IMR-90 (cell line): ENCODE measurements around the gene CATSPERE. TPM values are rescaled to one million over a fixed set of nuclear protein-coding genes. Genes with fewer than 3 reads are reported as not detected.
A peak's percentile ranks its signal among the peaks of the same experiment; 100 is the strongest.

ENCODE experiments used
- ATAC-seq: fragments of 200-7000 bp; cut with Tn5 transposase; 2 replicates; pipeline ENCODE4 v1.9.1; 2020; ENCODE audit warnings: low read depth, mild to moderate bottlenecking, moderate library complexity
- BruUV-seq: library from RNA; stranded (reverse); fragments of 400-500 nt; replicated peaks from 2 replicates; lab custom pipeline; 2021; lab: Mats Ljungman, UMichigan
- CTCF ChIA-PET: fragments of 300-600 bp; formaldehyde crosslinking; extraction: SDS; loops from one replicate; lab custom pipeline; 2021; ENCODE audit warnings: antibody characterized with exemption; lab: Yijun Ruan, JAX
- POLR2A ChIA-PET: fragments of 300-600 bp; sonication (Branson Sonifier 250); formaldehyde crosslinking; loops from one replicate; lab custom pipeline; 2022; ENCODE audit warnings: antibody characterized with exemption; ENCODE audit not compliant: unreplicated experiment; lab: Charles Lee
- DNase-seq: peaks from one replicate; pipeline ENCODE4 v3.0.0; 2013
- H2AFZ ChIP-seq: replicated peaks from 2 replicates; pipeline ENCODE3; 2013; ENCODE audit warnings: low read length, mild to moderate bottlenecking; ENCODE audit not compliant: poor library complexity
- H2AK5ac ChIP-seq: 2 replicates; pipeline ENCODE4 v1.6.1; 2013; ENCODE audit warnings: low read depth, low read length, inconsistent platforms
- H2AK9ac ChIP-seq: replicated peaks from 2 replicates; pipeline ENCODE3; 2013; ENCODE audit warnings: mild to moderate bottlenecking, low read depth, low read length, moderate library complexity; ENCODE audit not compliant: poor library complexity
- H2BK120ac ChIP-seq: 2 replicates; pipeline ENCODE4 v1.6.1; 2013; ENCODE audit warnings: low read depth, low read length, inconsistent platforms
- H2BK15ac ChIP-seq: 3 replicates; pipeline ENCODE4 v1.6.1; 2013; ENCODE audit warnings: low read depth, low read length, inconsistent platforms
- H2BK20ac ChIP-seq: 2 replicates; pipeline ENCODE4 v1.6.1; 2013; ENCODE audit warnings: low read depth, mild to moderate bottlenecking, inconsistent platforms, low read length, moderate library complexity
- H2BK5ac ChIP-seq: 2 replicates; pipeline ENCODE4 v1.6.1; 2013; ENCODE audit warnings: mild to moderate bottlenecking, low read depth, low read length, inconsistent platforms; ENCODE audit not compliant: poor library complexity, severe bottlenecking
- H3K14ac ChIP-seq: replicated peaks from 2 replicates; pipeline ENCODE4 v1.6.1; 2013; ENCODE audit warnings: low read depth, low read length, inconsistent platforms
- H3K18ac ChIP-seq: 2 replicates; pipeline ENCODE4 v1.6.1; 2013; ENCODE audit warnings: low read depth, low read length, control low read depth
- H3K23ac ChIP-seq: 2 replicates; pipeline ENCODE4 v1.6.1; 2013; ENCODE audit warnings: low read depth, low read length, inconsistent platforms
- H3K27ac ChIP-seq: 2 replicates; pipeline ENCODE4 v1.5.1; 2013; ENCODE audit warnings: mild to moderate bottlenecking, control low read depth, low read length; ENCODE audit not compliant: insufficient read depth
- H3K27me3 ChIP-seq: 2 replicates; pipeline ENCODE4 v1.6.1; 2013; ENCODE audit warnings: low read length; ENCODE audit not compliant: control insufficient read depth, insufficient read depth
- H3K36me3 ChIP-seq: 2 replicates; pipeline ENCODE4 v1.6.1; 2013; ENCODE audit warnings: low read length, mixed read lengths; ENCODE audit not compliant: control insufficient read depth, insufficient read depth
- H3K4ac ChIP-seq: 2 replicates; pipeline ENCODE4 v1.6.1; 2013; ENCODE audit warnings: low read depth, low read length, inconsistent platforms
- H3K4me1 ChIP-seq: 2 replicates; pipeline ENCODE4 v1.6.1; 2013; ENCODE audit warnings: low read length, mixed read lengths; ENCODE audit not compliant: control insufficient read depth, insufficient read depth
- H3K4me2 ChIP-seq: 2 replicates; pipeline ENCODE4 v1.6.1; 2013; ENCODE audit warnings: low read depth, mild to moderate bottlenecking, control low read depth, low read length, moderate library complexity
- H3K4me3 ChIP-seq: 2 replicates; pipeline ENCODE4 v1.5.1; 2013; ENCODE audit warnings: low read depth, mild to moderate bottlenecking, control low read depth, low read length, moderate library complexity; ENCODE audit not compliant: insufficient read depth
- H3K56ac ChIP-seq: 2 replicates; pipeline ENCODE4 v1.6.1; 2013; ENCODE audit warnings: low read length, inconsistent platforms; ENCODE audit not compliant: insufficient read depth; ENCODE audit errors: extremely low read depth
- H3K79me1 ChIP-seq, 2 experiments: 2 replicates each; pipeline ENCODE4 v1.6.1; 2013; ENCODE audit warnings: low read length in 2 of 2, inconsistent platforms in 1 of 2, low read depth in 1 of 2
- H3K9ac ChIP-seq: 2 replicates; pipeline ENCODE4 v1.6.1; 2013; ENCODE audit warnings: low read depth, low read length, control low read depth
- H3K9me1 ChIP-seq: 2 replicates; pipeline ENCODE4 v1.6.1; 2013; ENCODE audit warnings: low read length, inconsistent platforms; ENCODE audit not compliant: insufficient read depth
- H3K9me3 ChIP-seq: 2 replicates; pipeline ENCODE4 v1.6.1; 2013; ENCODE audit warnings: low read length; ENCODE audit not compliant: control insufficient read depth, insufficient read depth
- H4K20me1 ChIP-seq: 2 replicates; pipeline ENCODE4 v1.6.1; 2013; ENCODE audit warnings: low read length, inconsistent platforms; ENCODE audit not compliant: insufficient read depth
- H4K5ac ChIP-seq: 2 replicates; pipeline ENCODE4 v1.6.1; 2013; ENCODE audit warnings: mild to moderate bottlenecking, low read depth, low read length, control low read depth
- H4K8ac ChIP-seq, 2 experiments: 2 replicates each; pipeline ENCODE4 v1.6.1; 2013; ENCODE audit warnings: low read depth in 2 of 2, low read length in 2 of 2, control low read depth in 1 of 2, inconsistent platforms in 1 of 2
- H4K91ac ChIP-seq: 2 replicates; pipeline ENCODE4 v1.6.1; 2013; ENCODE audit warnings: low read depth, low read length, inconsistent platforms; ENCODE audit not compliant: insufficient read depth
- CEBPB ChIP-seq: IDR thresholded peaks from 2 replicates; pipeline ENCODE4 v1.6.1; 2012; ENCODE audit warnings: low read depth, low read length, improper control_type of control experiment
- CHD1 ChIP-seq: IDR thresholded peaks from 2 replicates; pipeline ENCODE4 v1.6.1; 2012; ENCODE audit warnings: low read depth, low read length, improper control_type of control experiment
- RAD21 ChIP-seq: IDR thresholded peaks from 2 replicates; pipeline ENCODE4 v1.6.1; 2012; ENCODE audit warnings: low read length, improper control_type of control experiment
- WGBS, 2 experiments: methylation state at CpG; one replicate each; pipeline versions ENCODE4 v1.1.5 to v1.1.7; 2013; ENCODE audit warnings: missing lambda C conversion rate in 2 of 2; ENCODE audit not compliant: insufficient read length in 1 of 2; ENCODE audit errors: extremely low coverage in 2 of 2; 5-methylcytosine and 5-hydroxymethylcytosine counted together
- dilution Hi-C: fragments of 300-500 bp; cut with HindIII; formaldehyde crosslinking; loops from one replicate; pipeline ENCODE4 v1.14.3; 2018; ENCODE audit warnings: low sequenced_read_pairs; ENCODE audit not compliant: unreplicated experiment
- in situ Hi-C: fragments of 300-500 bp; cut with MboI; formaldehyde crosslinking; loops from 3 replicates; pipeline ENCODE4 v1.14.3; 2019; ENCODE audit warnings: low sequenced_read_pairs, inconsistent platforms, mixed read lengths
- intact Hi-C: fragments of 100-400 bp; cut with micrococcal nuclease; formaldehyde crosslinking; loops from 2 replicates; pipeline ENCODE4 v1.10.0; 2022
- polyA plus RNA-seq, 3 experiments: library from polyadenylated mRNA; depleted of rRNA; stranded (reverse); fragments of >200 nt; gene quantifications; 2 replicates each; pipeline ENCODE4 v1.2.3, GENCODE V29; 2012; ENCODE audit warnings: low replicate concordance in 1 of 3
- total RNA-seq: library from RNA; depleted of rRNA; stranded (reverse); fragments of >200 nt; gene quantifications from 2 replicates; pipeline ENCODE4 v1.2.3, GENCODE V29; 2012

The CATSPERE gene
- total and polyA plus RNA-seq, 2 of the 4 experiments (the other 2 are of a cell fraction): 0.07 to 0.18 TPM

DNA sequence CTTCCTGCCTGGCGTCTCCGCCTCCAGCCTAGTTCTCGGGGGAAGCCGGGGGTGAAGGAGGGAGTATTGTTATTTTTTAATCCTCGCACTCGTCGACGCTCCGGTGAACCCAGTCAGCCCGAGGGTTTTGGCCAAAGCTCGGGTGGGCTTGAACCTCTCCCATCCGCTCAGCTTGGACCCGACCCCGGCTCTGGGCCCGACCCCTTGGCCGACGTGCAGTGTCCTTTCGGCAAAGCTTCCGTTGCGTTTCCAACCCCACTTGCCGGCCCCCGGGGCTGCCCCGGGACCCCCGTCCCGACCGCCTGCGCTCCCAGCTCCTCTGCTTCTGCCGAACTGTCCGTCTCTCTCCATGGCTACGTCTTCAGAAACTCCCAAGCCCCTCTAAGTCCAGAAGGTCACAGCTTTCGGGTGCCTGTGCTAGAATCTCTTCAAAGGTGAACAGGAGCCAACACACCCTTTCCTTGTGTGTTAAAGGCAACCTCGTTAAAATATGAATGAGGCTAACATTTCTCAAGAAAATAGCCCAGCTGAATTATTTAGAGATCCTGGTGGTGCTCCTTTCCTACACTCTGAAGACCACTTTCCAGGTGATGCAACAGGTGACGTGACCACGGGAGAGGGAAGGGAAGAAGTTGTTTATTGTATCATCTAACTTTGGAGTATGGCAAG is 192.5 kb downstream of the CATSPERE start:
- Histone ChIP-seq H3K27me3 (no peaks in the 10 kb centered on the region), H3K36me3 (peaks cover 7% of the 10 kb centered on the region), H2AK9ac (peak overlapping the region; percentile 59), H3K4me2 (peak overlapping the region; percentile 97), H3K4me3 (peak overlapping the region; percentile 86), H3K27ac (peak overlapping the region; percentile 88), H3K9me1 (peaks cover 14% of the 10 kb centered on the region; the same call in 1 of the 2 replicates), H3K18ac (peak overlapping the region; percentile 46; the same call in 1 of the 2 replicates), H4K91ac (peak overlapping the region; percentile 47; the same call in 1 of the 2 replicates), H3K4me1 (no peaks in the 10 kb centered on the region), H4K20me1 (peaks cover 19% of the 10 kb centered on the region; the same call in 1 of the 2 replicates), H2AFZ (peak overlapping the region; percentile 72), H4K5ac (peak overlapping the region; percentile 38), H2AK5ac (peak overlapping the region; percentile 35; the same call in 1 of the 2 replicates), H3K56ac (peak overlapping the region; percentile 76), H3K79me1 (peaks cover 12 to 44% of the 10 kb centered on the region in 2 experiments; a peak in 3 of 4 replicates), H3K4ac (peak overlapping the region; percentile 68), H2BK20ac (no peak overlapping the region), H3K9me3 (no peaks in the 10 kb centered on the region), H2BK15ac (no peak overlapping the region), H3K23ac (peak overlapping the region; percentile 81), H3K14ac (peak overlapping the region; percentile 87), H2BK5ac (peak overlapping the region; percentile 68), H2BK120ac (peak overlapping the region; percentile 8; the same call in 1 of the 2 replicates), H3K9ac (peak overlapping the region; percentile 92), H4K8ac (peak overlapping the region; percentile 18 to 31; a peak in 1 of 4 replicates)
- ATAC-seq: no peak
- intact Hi-C loops (loop anchor here (1.0 to 5.0 kb wide), 4 partner anchors 19 to 201 kb away; partner anchors contain the start of genes ADSS2 and COX20), dilution Hi-C loops (no loop called here), in situ Hi-C loops (no loop called here)
- BruUV-seq: no TSS peak
- TF ChIP-seq RAD21 (no peak), CHD1 (no peak; the same call in 1 of the 2 replicates), CEBPB (peak; percentile 82)
- DNase-seq: peak; percentile 31
- ChIA-PET CTCF (no interaction called here), POLR2A (interaction anchor here (0.6 kb wide), 1 partner anchor 1853 kb away, joined by 14 read pairs; the partner anchor contains the start of gene SMYD3)
- WGBS, 2 experiments: 2% methylated on average over 6 of the region's 34 CpGs; no CpG with 5 or more reads in 1 of the 2 experiments
